Neural progenitor cell (in vitro differentiated cells): ENCODE measurements around the gene CORO7. TPM values are rescaled to one million over a fixed set of nuclear protein-coding genes. Genes with fewer than 3 reads are reported as not detected.

Source experiments
- DNase-seq: peaks from one replicate; pipeline ENCODE4 v3.0.0-alpha.2; 2016; ENCODE audit warnings: low spot score
- H2AFZ ChIP-seq: fragments of 200-600 bp; sonication (generic); replicated peaks from 2 replicates; pipeline ENCODE4 v1.6.1; 2016; ENCODE audit warnings: antibody characterized with exemption
- H3F3A ChIP-seq: fragments of 200-600 bp; sonication (generic); 2 replicates; pipeline ENCODE4 v1.6.1; 2016; ENCODE audit warnings: antibody characterized with exemption, low read depth
- H3K27ac ChIP-seq: fragments of 200-600 bp; sonication (generic); 2 replicates; pipeline ENCODE4 v1.5.1; 2016; ENCODE audit warnings: mild to moderate bottlenecking
- H3K27me3 ChIP-seq: fragments of 200-600 bp; sonication (generic); 2 replicates; pipeline ENCODE4 v1.6.1; 2016; ENCODE audit warnings: mild to moderate bottlenecking, moderate library complexity
- H3K36me3 ChIP-seq: fragments of 200-600 bp; sonication (generic); 2 replicates; pipeline ENCODE4 v1.5.1; 2016
- H3K4me1 ChIP-seq: fragments of 200-600 bp; sonication (generic); 2 replicates; pipeline ENCODE4 v1.6.1; 2016; ENCODE audit warnings: mixed run types
- H3K4me2 ChIP-seq: fragments of 200-600 bp; sonication (generic); 2 replicates; pipeline ENCODE4 v1.6.1; 2016
- H3K4me3 ChIP-seq: fragments of 200-600 bp; sonication (generic); 2 replicates; pipeline ENCODE4 v1.5.1; 2016
- H3K79me2 ChIP-seq: fragments of 200-600 bp; sonication (generic); 2 replicates; pipeline ENCODE4 v1.6.1; 2016; ENCODE audit warnings: low read depth
- H3K9ac ChIP-seq: fragments of 200-600 bp; sonication (generic); 2 replicates; pipeline ENCODE4 v1.6.1; 2016
- H3K9me3 ChIP-seq: fragments of 200-600 bp; sonication (generic); 2 replicates; pipeline ENCODE4 v1.5.1; 2016; ENCODE audit warnings: low read depth
- H4K20me1 ChIP-seq: fragments of 200-600 bp; sonication (generic); 2 replicates; pipeline ENCODE4 v1.6.1; 2016; ENCODE audit warnings: low read depth
- H3K27ac Mint-ChIP-seq: 3 replicates; pipeline ENCODE4 v1.8.0; 2021; ENCODE audit warnings: mixed read lengths
- H3K27me3 Mint-ChIP-seq: 2 replicates; pipeline ENCODE4 v1.8.0; 2022; ENCODE audit warnings: low read depth, mild to moderate bottlenecking, inconsistent platforms, moderate library complexity, mixed read lengths; ENCODE audit not compliant: insufficient read depth
- H3K36me3 Mint-ChIP-seq: 3 replicates; pipeline ENCODE4 v1.8.0; 2021; ENCODE audit warnings: mixed read lengths
- H3K4me1 Mint-ChIP-seq: 3 replicates; pipeline ENCODE4 v1.8.0; 2021; ENCODE audit warnings: mixed read lengths
- H3K4me3 Mint-ChIP-seq: 3 replicates; pipeline ENCODE4 v1.8.0; 2021; ENCODE audit warnings: mild to moderate bottlenecking, moderate library complexity, mixed read lengths
- H3K9me3 Mint-ChIP-seq: 3 replicates; pipeline ENCODE4 v1.8.0; 2020; ENCODE audit warnings: mixed read lengths
- EZH2 ChIP-seq: fragments of 200-600 bp; sonication (generic); IDR thresholded peaks from 2 replicates; pipeline ENCODE4 v1.6.1; 2017; ENCODE audit warnings: antibody characterized with exemption, mild to moderate bottlenecking, moderate library complexity
- EZH2phosphoT487 ChIP-seq: fragments of 200-600 bp; sonication (generic); IDR thresholded peaks from 2 replicates; pipeline ENCODE4 v1.6.1; 2017; ENCODE audit warnings: antibody characterized with exemption
- total RNA-seq: library from RNA; depleted of rRNA; stranded (reverse); fragments of >200 nt; gene quantifications from 2 replicates; pipeline ENCODE4 v1.2.3, GENCODE V29; 2015; ENCODE audit warnings: low replicate concordance
- TF ChIP-seq, protein P1 (sequence below): fragments of 200-600 bp; sonication (generic); IDR thresholded peaks from 2 replicates; pipeline ENCODE4 v1.5.1; 2017; ENCODE audit warnings: antibody characterized with exemption, mild to moderate bottlenecking

CORO7 gene
- total RNA-seq, 1 donor from 2014 or later = 6.8 TPM

DNA sequence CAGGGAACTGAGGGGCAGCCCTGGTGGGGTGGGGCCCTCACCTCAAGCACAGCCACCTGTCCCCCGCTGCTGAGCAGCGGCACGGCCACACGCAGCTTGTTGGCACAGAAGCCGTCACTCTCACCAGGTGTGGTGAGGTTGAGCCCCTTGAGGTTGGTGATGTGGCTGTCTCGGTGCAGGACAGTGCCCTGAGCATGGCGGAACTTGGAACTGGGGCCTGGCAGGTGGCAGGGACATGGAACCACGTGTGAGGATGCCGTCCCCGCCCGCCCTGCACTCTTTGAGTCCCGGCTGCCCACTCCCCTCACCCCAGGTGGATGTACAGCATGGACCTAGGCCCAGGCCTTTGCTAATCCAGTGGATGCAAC lies 54.5 kb downstream of the CORO7 start:
- H3K4me2 ChIP-seq = no peak overlapping the region
- H3K4me3 ChIP-seq = no peak overlapping the region
- H3K9me3 Mint-ChIP-seq = no peaks in the 10 kb centered on the region
- no peaks in the 10 kb centered on the region for H3K27me3 Mint-ChIP-seq
- no peaks in the 10 kb centered on the region for H4K20me1 ChIP-seq
- H3K27ac ChIP-seq = no peak overlapping the region
- H3K36me3 ChIP-seq = no peaks in the 10 kb centered on the region
- peaks cover 2% of the 10 kb centered on the region for H3K36me3 Mint-ChIP-seq
- TF ChIP-seq EZH2 (no peak), EZH2phosphoT487 (no peak)
- TF ChIP-seq, protein P1, sequence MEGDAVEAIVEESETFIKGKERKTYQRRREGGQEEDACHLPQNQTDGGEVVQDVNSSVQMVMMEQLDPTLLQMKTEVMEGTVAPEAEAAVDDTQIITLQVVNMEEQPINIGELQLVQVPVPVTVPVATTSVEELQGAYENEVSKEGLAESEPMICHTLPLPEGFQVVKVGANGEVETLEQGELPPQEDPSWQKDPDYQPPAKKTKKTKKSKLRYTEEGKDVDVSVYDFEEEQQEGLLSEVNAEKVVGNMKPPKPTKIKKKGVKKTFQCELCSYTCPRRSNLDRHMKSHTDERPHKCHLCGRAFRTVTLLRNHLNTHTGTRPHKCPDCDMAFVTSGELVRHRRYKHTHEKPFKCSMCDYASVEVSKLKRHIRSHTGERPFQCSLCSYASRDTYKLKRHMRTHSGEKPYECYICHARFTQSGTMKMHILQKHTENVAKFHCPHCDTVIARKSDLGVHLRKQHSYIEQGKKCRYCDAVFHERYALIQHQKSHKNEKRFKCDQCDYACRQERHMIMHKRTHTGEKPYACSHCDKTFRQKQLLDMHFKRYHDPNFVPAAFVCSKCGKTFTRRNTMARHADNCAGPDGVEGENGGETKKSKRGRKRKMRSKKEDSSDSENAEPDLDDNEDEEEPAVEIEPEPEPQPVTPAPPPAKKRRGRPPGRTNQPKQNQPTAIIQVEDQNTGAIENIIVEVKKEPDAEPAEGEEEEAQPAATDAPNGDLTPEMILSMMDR = no peak
- no peak overlapping the region for H3K4me3 Mint-ChIP-seq
- no peak overlapping the region for H3K27ac Mint-ChIP-seq
- H3K4me1 ChIP-seq = no peaks in the 10 kb centered on the region
- no peak for DNase-seq
- no peak overlapping the region for H3K9ac ChIP-seq
- H2AFZ ChIP-seq = no peak overlapping the region
- no peaks in the 10 kb centered on the region for H3K9me3 ChIP-seq
- H3K4me1 Mint-ChIP-seq = peaks cover 9% of the 10 kb centered on the region
- H3K27me3 ChIP-seq = no peaks in the 10 kb centered on the region
- no peaks in the 10 kb centered on the region for H3K79me2 ChIP-seq
- H3F3A ChIP-seq = no peaks in the 10 kb centered on the region

DNA sequence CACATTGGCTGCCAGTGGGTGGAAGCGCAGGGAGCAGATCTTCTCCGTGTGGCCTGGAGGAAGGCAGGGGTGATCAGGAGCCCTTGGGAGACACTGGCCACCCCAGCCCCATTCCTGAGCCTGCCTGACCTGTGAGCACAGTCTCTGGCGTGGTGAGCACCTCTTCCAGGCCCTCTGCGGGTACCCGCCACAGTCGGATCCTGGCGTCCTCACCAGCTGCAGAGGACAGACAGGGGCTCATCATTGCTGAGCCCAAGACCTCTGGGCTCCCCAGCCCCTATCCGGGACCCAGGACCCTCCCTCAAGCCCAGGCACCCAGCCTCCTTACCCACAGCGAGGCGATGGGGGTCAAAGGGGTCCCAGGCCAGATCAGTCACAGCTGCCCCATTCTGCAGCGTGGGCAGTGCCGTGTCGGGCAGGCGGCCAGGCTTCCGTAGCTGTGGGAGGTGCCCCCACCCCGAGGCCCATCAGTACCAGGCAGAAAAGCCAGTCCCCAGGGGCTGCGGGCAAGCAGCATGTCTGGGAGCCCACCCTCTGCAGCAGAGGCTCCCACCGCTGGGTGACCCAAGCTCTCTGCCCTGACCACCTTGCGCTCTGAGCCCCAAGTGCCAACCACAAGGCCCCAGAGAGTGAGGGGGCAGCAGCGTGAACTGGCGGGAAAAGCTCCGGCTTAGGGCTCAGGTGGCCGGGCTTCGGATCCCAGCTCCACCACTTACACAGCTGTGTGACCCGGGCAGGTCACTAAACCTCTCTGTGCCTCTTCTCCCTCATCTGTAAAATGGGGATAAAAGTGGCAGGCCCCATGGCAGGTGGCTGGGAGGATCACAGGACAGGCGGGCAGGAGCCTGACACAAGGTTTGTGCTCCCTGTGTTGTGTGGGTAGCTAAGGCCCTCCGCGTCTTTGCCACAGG lies 55.1 kb downstream of the CORO7 start:
- H3K36me3 Mint-ChIP-seq = peaks cover 2% of the 10 kb centered on the region
- H3K27me3 Mint-ChIP-seq = peaks cover 3% of the 10 kb centered on the region
- DNase-seq = no peak
- H3K27ac Mint-ChIP-seq = peak overlapping the region; percentile 21
- no peak for TF ChIP-seq EZH2phosphoT487
- TF ChIP-seq EZH2 = no peak
- TF ChIP-seq, protein P1 = no peak
- Histone ChIP-seq H3K4me2 (no peak overlapping the region), H3K9ac (no peak overlapping the region), H3K9me3 (no peaks in the 10 kb centered on the region), H3K27ac (no peak overlapping the region), H3F3A (no peaks in the 10 kb centered on the region), H4K20me1 (no peaks in the 10 kb centered on the region), H3K27me3 (no peaks in the 10 kb centered on the region), H3K4me1 (no peaks in the 10 kb centered on the region), H3K36me3 (no peaks in the 10 kb centered on the region), H2AFZ (no peak overlapping the region), H3K79me2 (no peaks in the 10 kb centered on the region), H3K4me3 (no peak overlapping the region)
- no peaks in the 10 kb centered on the region for H3K9me3 Mint-ChIP-seq
- peaks cover 7% of the 10 kb centered on the region for H3K4me1 Mint-ChIP-seq
- H3K4me3 Mint-ChIP-seq = no peak overlapping the region

DNA sequence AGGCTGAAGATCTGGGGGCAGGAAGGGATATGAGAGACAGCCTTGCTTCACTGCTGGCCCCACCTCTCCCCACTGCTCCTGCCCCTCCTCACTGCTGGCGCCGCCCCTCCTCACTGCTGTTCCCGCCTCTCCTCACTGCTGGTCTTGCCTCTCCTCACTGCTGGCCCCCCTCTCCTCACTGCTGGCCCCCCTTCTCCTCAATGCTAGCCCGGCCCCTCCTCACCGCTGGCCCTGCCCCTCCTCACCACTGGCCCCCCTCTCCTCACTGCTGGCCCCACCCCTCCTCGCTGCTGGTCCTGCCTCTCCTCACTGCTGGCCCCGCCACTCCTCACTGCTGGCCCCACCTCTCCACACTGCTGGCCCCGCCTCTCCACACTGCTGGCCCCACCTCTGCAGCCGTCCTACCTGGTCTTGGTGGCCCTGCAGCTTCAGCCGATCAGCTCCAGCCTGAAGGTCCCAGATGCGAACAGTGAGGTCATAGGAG lies 55.8 kb downstream of the CORO7 start:
- H3K27ac Mint-ChIP-seq = peak overlapping the region; percentile 21
- Histone ChIP-seq H3K4me2 (no peak overlapping the region), H3K9ac (no peak overlapping the region), H4K20me1 (no peaks in the 10 kb centered on the region), H2AFZ (no peak overlapping the region), H3K27me3 (no peaks in the 10 kb centered on the region), H3K36me3 (no peaks in the 10 kb centered on the region), H3K79me2 (no peaks in the 10 kb centered on the region), H3F3A (no peaks in the 10 kb centered on the region), H3K9me3 (no peaks in the 10 kb centered on the region), H3K4me3 (no peak overlapping the region), H3K27ac (no peak overlapping the region), H3K4me1 (no peaks in the 10 kb centered on the region)
- H3K4me3 Mint-ChIP-seq = no peak overlapping the region
- peaks cover 6% of the 10 kb centered on the region for H3K4me1 Mint-ChIP-seq
- peaks cover 3% of the 10 kb centered on the region for H3K27me3 Mint-ChIP-seq
- H3K36me3 Mint-ChIP-seq = peaks cover 2% of the 10 kb centered on the region
- peak; percentile 50 for DNase-seq
- no peaks in the 10 kb centered on the region for H3K9me3 Mint-ChIP-seq
- TF ChIP-seq EZH2phosphoT487 (no peak), EZH2 (no peak)
- TF ChIP-seq, protein P1 = no peak
